Transverse colon (tissue), 4 donors: ENCODE results near the gene IQCM. TPM values are rescaled to one million over a fixed set of nuclear protein-coding genes. Genes with fewer than 3 reads are reported as not detected.

Experiments
- DNase-seq: peaks from one replicate; pipeline ENCODE4 v3.0.0-alpha.2; 2019
- H3K27ac ChIP-seq, 4 donors: fragments of 200-600 bp; sonication (generic); 2 replicates each; pipeline ENCODE4 v1.5.1; 2016 to 2018; ENCODE audit warnings: inconsistent platforms in 4 of 4
- H3K27me3 ChIP-seq: fragments of 200-600 bp; sonication (generic); 2 replicates; pipeline ENCODE4 v1.5.1; 2017; ENCODE audit warnings: inconsistent platforms
- H3K36me3 ChIP-seq, 4 donors: fragments of 200-600 bp; sonication (generic); 2 replicates each; pipeline ENCODE4 v1.5.1; 2017 to 2019; ENCODE audit warnings: inconsistent platforms in 4 of 4
- H3K4me1 ChIP-seq, 4 donors: fragments of 200-600 bp; sonication (generic); 2 replicates each; pipeline ENCODE4 v1.5.1; 2017 to 2020; ENCODE audit warnings: inconsistent platforms in 4 of 4
- H3K4me3 ChIP-seq, 4 donors: fragments of 200-600 bp; sonication (generic); 1 replicate in 1 of 4; 2 replicates in 3 of 4; pipeline versions ENCODE4 v1.5.1 to v1.6.1; 2017 to 2019; ENCODE audit warnings: inconsistent platforms in 4 of 4
- H3K9me3 ChIP-seq, 2 donors: fragments of 200-600 bp; sonication (generic); 2 replicates each; pipeline ENCODE4 v1.5.1; 2017 to 2019; ENCODE audit warnings: inconsistent platforms in 2 of 2
- EP300 ChIP-seq: sonication (generic); formaldehyde crosslinking; IDR thresholded peaks from one replicate; pipeline ENCODE4 v1.6.1; 2017; ENCODE audit warnings: antibody characterized with exemption, low read depth
- POLR2A ChIP-seq: fragments of 450-650 bp; IDR thresholded peaks from one replicate; pipeline ENCODE4 v1.6.1; 2016; ENCODE audit warnings: antibody characterized with exemption, mild to moderate bottlenecking, moderate library complexity
- POLR2AphosphoS5 ChIP-seq, 3 donors: sonication (generic); formaldehyde crosslinking; IDR thresholded peaks; one replicate each; pipeline ENCODE4 v1.6.1; 2016; ENCODE audit warnings: antibody characterized with exemption in 3 of 3
- WGBS, 2 donors: methylation state at CpG; one replicate each; pipeline ENCODE4 v1.1.5; 2018; ENCODE audit warnings: low coverage in 1 of 2; 5-methylcytosine and 5-hydroxymethylcytosine counted together
- in situ Hi-C, 4 donors: fragments of 200-750 bp; cut with MboI; loops; one replicate each; pipeline versions ENCODE4 v1.15.0 to v1.15.1; 2017; ENCODE audit warnings: low sequenced_read_pairs in 3 of 4, low pct_ligation_motif_present in 1 of 4, low pct_unique_long_range_greater_than_20kb in 1 of 4
- intact Hi-C: fragments of 100-400 bp; cut with DNase I; formaldehyde crosslinking; loops from one replicate; pipeline ENCODE4 v1.15.1; 2023; ENCODE audit warnings: low total_unique reads
- total RNA-seq, 4 donors: library from RNA; depleted of rRNA; stranded (reverse); fragments of >200 nt; gene quantifications; one replicate each; pipeline ENCODE4 v1.1.0, GENCODE V29; 2016
- TF ChIP-seq, protein P1 (sequence below), 5 experiments: fragments of 200-600 bp in 3 of 5; fragments of 450-650 bp in 2 of 5; sonication (generic) in 3 of 5; IDR thresholded peaks; 1 replicate in 2 of 5; 2 replicates in 3 of 5; pipeline ENCODE4 v1.5.1; 2016 to 2017; ENCODE audit warnings: antibody characterized with exemption in 5 of 5, inconsistent platforms in 3 of 5, mild to moderate bottlenecking in 2 of 5, moderate library complexity in 1 of 5

Gene IQCM
- total RNA-seq, 4 donors from 2014 or later = 4.0 to 8.6 (median 8.5) TPM

DNA sequence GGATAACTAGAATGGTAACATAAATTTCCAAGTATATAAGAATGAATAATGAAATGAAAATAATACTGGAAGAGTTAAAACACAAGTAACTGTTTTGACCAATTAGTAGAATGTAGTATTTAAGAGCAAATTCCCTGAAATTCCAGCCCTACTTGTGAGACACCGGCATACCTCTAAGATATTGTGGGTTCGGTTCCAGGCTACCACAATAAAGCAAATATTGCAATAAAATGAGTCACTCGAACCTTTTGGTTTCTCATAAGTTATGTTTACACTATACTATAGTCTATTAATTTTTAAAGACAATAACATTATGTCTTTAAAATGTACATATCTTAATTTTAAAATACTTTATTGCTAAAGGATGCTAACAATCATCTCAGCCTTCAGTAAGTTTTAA lies 15.2 kb upstream of the IQCM start:
- WGBS, 2 donors = 68 to 81% methylated on average over 3 of the region's 3 CpGs
- in situ Hi-C loops (no loop called here), intact Hi-C loops (no loop called here)
- H3K27ac ChIP-seq = no peak overlapping the region
- H3K36me3 ChIP-seq = no peaks in the 10 kb centered on the region
- no peak for DNase-seq
- TF ChIP-seq POLR2AphosphoS5 (IDR thresholded peaks at IDR 0.05) (no peak), POLR2A (no peak), EP300 (no peak)
- TF ChIP-seq, protein P1, sequence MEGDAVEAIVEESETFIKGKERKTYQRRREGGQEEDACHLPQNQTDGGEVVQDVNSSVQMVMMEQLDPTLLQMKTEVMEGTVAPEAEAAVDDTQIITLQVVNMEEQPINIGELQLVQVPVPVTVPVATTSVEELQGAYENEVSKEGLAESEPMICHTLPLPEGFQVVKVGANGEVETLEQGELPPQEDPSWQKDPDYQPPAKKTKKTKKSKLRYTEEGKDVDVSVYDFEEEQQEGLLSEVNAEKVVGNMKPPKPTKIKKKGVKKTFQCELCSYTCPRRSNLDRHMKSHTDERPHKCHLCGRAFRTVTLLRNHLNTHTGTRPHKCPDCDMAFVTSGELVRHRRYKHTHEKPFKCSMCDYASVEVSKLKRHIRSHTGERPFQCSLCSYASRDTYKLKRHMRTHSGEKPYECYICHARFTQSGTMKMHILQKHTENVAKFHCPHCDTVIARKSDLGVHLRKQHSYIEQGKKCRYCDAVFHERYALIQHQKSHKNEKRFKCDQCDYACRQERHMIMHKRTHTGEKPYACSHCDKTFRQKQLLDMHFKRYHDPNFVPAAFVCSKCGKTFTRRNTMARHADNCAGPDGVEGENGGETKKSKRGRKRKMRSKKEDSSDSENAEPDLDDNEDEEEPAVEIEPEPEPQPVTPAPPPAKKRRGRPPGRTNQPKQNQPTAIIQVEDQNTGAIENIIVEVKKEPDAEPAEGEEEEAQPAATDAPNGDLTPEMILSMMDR (IDR thresholded peaks at IDR 0.05) = no peak
- no peak overlapping the region for H3K4me3 ChIP-seq
- H3K4me1 ChIP-seq = no peaks in the 10 kb centered on the region
- H3K9me3 ChIP-seq = no peaks in the 10 kb centered on the region
- no peaks in the 10 kb centered on the region for H3K27me3 ChIP-seq

DNA sequence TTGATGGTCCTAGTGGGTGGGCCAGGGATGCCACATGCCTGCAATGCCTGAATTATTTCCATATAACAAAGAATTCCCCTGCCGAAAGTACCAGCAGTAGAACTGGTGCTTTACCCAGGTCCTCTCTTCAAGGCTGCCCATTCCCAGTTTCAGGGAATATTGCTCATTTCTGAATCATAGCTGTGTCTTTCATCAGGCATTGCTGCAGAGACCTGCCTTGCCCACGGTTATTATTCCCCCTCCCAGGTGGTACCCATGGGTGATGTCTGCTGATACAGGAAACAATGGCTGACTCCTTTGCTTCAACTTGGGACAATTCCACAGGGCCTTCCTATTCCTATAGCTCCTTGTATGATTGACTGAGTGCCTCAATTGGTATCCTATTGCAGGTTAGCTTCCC lies 9.7 kb upstream of the IQCM start:
- H3K4me3 ChIP-seq = no peak overlapping the region
- in situ Hi-C loops = no loop called here
- H3K36me3 ChIP-seq = no peaks in the 10 kb centered on the region
- TF ChIP-seq POLR2A = no peak
- no peak for TF ChIP-seq POLR2AphosphoS5 (IDR thresholded peaks at IDR 0.05)
- no peak for TF ChIP-seq EP300
- TF ChIP-seq, protein P1 (IDR thresholded peaks at IDR 0.05) = no peak
- intact Hi-C loops = no loop called here
- WGBS, 2 donors = 90% methylated on average over 2 of the region's 2 CpGs; no CpG with 5 or more reads in 1 of the 2 donors
- H3K27me3 ChIP-seq = no peaks in the 10 kb centered on the region
- H3K4me1 ChIP-seq = no peaks in the 10 kb centered on the region
- H3K27ac ChIP-seq = no peak overlapping the region
- DNase-seq = no peak
- no peaks in the 10 kb centered on the region for H3K9me3 ChIP-seq

DNA sequence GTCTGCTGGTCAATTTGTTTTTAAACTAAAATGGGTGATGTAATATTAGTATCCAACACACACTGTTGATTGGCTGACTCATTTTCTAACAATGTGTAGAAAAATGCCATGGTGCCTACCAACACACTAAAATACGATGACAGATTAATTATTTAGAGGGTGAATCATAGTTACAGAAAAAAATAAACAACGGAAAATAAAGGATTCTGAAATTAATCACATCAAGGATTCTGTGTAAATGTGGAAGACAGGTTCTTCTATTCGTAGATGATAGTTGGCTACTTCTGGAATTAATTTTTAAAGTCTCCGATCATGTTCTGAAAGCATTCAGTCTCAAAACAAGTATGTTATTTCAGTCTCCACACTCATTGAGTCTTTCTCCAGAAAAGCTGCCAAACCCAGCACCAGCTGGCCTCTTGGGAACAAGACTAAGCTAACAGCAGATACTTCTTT lies 8.2 kb upstream of the IQCM start:
- intact Hi-C loops = no loop called here
- Histone ChIP-seq H3K36me3 (no peaks in the 10 kb centered on the region), H3K4me3 (no peak overlapping the region), H3K27me3 (no peaks in the 10 kb centered on the region), H3K4me1 (no peaks in the 10 kb centered on the region), H3K9me3 (no peaks in the 10 kb centered on the region), H3K27ac (no peak overlapping the region)
- DNase-seq = no peak
- TF ChIP-seq POLR2A (no peak), EP300 (no peak), POLR2AphosphoS5 (IDR thresholded peaks at IDR 0.05) (no peak)
- TF ChIP-seq, protein P1 (IDR thresholded peaks at IDR 0.05) = no peak
- WGBS, 2 donors = 68 to 73% methylated on average over 4 of the region's 4 CpGs
- in situ Hi-C loops = no loop called here

GRCh38 chr4:149801416-149801815 lies 14.2 kb downstream of the IQCM start:
- 30 to 57% methylated on average over 1 to 2 of the region's 2 CpGs for WGBS, 2 donors
- in situ Hi-C loops = no loop called here
- DNase-seq = no peak
- TF ChIP-seq, protein P1 (IDR thresholded peaks at IDR 0.05) = no peak
- TF ChIP-seq EP300 (no peak), POLR2AphosphoS5 (IDR thresholded peaks at IDR 0.05) (no peak), POLR2A (no peak)
- intact Hi-C loops = no loop called here
- H3K4me1 ChIP-seq = no peaks in the 10 kb centered on the region
- H3K36me3 ChIP-seq = no peaks in the 10 kb centered on the region
- H3K9me3 ChIP-seq = no peaks in the 10 kb centered on the region
- no peaks in the 10 kb centered on the region for H3K27me3 ChIP-seq
- H3K27ac ChIP-seq = no peak overlapping the region
- no peak overlapping the region for H3K4me3 ChIP-seq
